Measurements from ENCODE around the gene LCP2. TPM values are rescaled to one million over a fixed set of nuclear protein-coding genes. Genes with fewer than 3 reads are reported as not detected.

Gene LCP2
- total and polyA plus RNA-seq, 2 donors (not counting 3 experiments of a cell fraction or from before 2014, with no cell fraction given): not detected

DNA sequence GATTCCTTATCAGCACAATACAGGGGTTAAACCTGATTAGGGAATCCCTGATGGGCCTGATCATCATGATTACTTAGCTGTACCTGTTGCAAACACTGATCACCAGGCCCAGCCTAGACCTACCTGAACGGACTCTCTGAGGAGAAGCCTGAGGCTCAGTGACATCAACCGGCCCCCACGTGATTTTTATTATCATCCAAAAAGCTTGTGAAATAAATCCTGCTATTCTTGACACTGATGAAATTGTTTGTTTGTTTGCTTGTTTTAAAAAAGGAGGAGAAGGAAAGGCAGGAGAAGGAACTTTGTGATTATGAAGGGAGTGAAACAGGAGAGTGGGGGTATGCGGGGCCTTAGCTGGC is 18.1 kb downstream of the LCP2 start:
- no peak for TF ChIP-seq POLR2A (IDR thresholded peaks at IDR 0.05; ENCODE audit: low read depth, low read length)
- TF ChIP-seq, protein P1, sequence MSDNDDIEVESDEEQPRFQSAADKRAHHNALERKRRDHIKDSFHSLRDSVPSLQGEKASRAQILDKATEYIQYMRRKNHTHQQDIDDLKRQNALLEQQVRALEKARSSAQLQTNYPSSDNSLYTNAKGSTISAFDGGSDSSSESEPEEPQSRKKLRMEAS (IDR thresholded peaks at IDR 0.05; ENCODE audit: insufficient read depth, insufficient read length): no peak
- TF ChIP-seq, protein P2, sequence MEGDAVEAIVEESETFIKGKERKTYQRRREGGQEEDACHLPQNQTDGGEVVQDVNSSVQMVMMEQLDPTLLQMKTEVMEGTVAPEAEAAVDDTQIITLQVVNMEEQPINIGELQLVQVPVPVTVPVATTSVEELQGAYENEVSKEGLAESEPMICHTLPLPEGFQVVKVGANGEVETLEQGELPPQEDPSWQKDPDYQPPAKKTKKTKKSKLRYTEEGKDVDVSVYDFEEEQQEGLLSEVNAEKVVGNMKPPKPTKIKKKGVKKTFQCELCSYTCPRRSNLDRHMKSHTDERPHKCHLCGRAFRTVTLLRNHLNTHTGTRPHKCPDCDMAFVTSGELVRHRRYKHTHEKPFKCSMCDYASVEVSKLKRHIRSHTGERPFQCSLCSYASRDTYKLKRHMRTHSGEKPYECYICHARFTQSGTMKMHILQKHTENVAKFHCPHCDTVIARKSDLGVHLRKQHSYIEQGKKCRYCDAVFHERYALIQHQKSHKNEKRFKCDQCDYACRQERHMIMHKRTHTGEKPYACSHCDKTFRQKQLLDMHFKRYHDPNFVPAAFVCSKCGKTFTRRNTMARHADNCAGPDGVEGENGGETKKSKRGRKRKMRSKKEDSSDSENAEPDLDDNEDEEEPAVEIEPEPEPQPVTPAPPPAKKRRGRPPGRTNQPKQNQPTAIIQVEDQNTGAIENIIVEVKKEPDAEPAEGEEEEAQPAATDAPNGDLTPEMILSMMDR (IDR thresholded peaks at IDR 0.05; ENCODE audit: extremely low read depth in 1 of 2, insufficient read depth in 1 of 2, low read depth in 1 of 2, low read length in 2 of 2): no peak
- no peak for TF ChIP-seq EZH2 (IDR thresholded peaks at IDR 0.05; ENCODE audit: borderline replicate concordance, low read depth, low read length, severe bottlenecking)
- no peak for TF ChIP-seq FOS (IDR thresholded peaks at IDR 0.05; ENCODE audit: borderline replicate concordance, insufficient read depth, low read length)
- TF ChIP-seq JUN (IDR thresholded peaks at IDR 0.05; ENCODE audit: borderline replicate concordance, insufficient read depth, insufficient read length, low read depth): no peak
- no peak for TF ChIP-seq MYC (IDR thresholded peaks at IDR 0.05; ENCODE audit: low read depth, low read length)
- no peak for TF ChIP-seq POLR2AphosphoS5 (IDR thresholded peaks at IDR 0.05; ENCODE audit: insufficient read depth, low read depth, low read length)
- DNase-seq (ENCODE audit: low read depth, low spot score): no peak
- CTCF ChIA-PET: interaction anchor here (0.9 to 2.0 kb wide), 2 partner anchors 13 to 53 kb away, joined by 3 to 9 read pairs; no protein-coding TSS in a partner anchor
- Histone ChIP-seq H3K9ac (replicated peaks; ENCODE audit: extremely low read depth, insufficient read depth, low read length) (no peak overlapping the region), H3K4me2 (ENCODE audit: insufficient read depth, low read length) (no peak overlapping the region), H3K27me3 (ENCODE audit: control insufficient read depth in 2 of 2, insufficient read depth in 2 of 2, low read length in 2 of 2) (peaks cover 0 to 4% of the 10 kb centered on the region in 2 experiments), H2AFZ (ENCODE audit: low read depth, low read length) (no peak overlapping the region), H3K9me3 (replicated peaks; ENCODE audit: control insufficient read depth, insufficient read depth, low read length) (no peaks in the 10 kb centered on the region), H3K4me1 (ENCODE audit: control insufficient read depth, extremely low read depth, insufficient read depth, low read length) (peaks cover 4% of the 10 kb centered on the region), H3K36me3 (ENCODE audit: control insufficient read depth in 2 of 2, extremely low read depth in 1 of 2, insufficient read depth in 2 of 2, low read length in 2 of 2) (no peaks in the 10 kb centered on the region), H3K9me1 (replicated peaks; ENCODE audit: control insufficient read depth, extremely low read depth, insufficient read depth, low read length) (no peaks in the 10 kb centered on the region), H4K20me1 (replicated peaks; ENCODE audit: control insufficient read depth, extremely low read depth, insufficient read depth, low read length) (no peaks in the 10 kb centered on the region), H3K79me2 (ENCODE audit: control insufficient read depth, insufficient read depth, low read length) (no peaks in the 10 kb centered on the region), H3K27ac (ENCODE audit: insufficient read depth, low read depth, low read length) (no peak overlapping the region), H3K4me3 (replicated peaks in 1 of 3; ENCODE audit: insufficient read depth in 1 of 3, low read depth in 1 of 3, low read length in 3 of 3) (no peak overlapping the region)
- intact Hi-C loops (cut with micrococcal nuclease) (no loop called here), dilution Hi-C loops (cut with MboI; ENCODE audit: extremely low pct_ligation_motif_present, low sequenced_read_pairs) (no loop called here)
- no TSS peak for BruUV-seq (replicated peaks)
- FAIRE-seq: no peak
- POLR2A ChIA-PET: no interaction called here

Data from endothelial cell of umbilical vein (primary cell).